NCI-H128 (cell line): ENCODE results near the gene FXN.
"Not testable (repeated sequence)": the region's sequence is repeated elsewhere in the genome, so short reads cannot be mapped to it uniquely, and the experiment has no call there.

ENCODE experiments used
- DNase-seq: peaks from one replicate; lab custom pipeline; 2025; ENCODE audit not compliant: unreplicated experiment; lab: John Stamatoyannopoulos, UW

FXN gene

DNA sequence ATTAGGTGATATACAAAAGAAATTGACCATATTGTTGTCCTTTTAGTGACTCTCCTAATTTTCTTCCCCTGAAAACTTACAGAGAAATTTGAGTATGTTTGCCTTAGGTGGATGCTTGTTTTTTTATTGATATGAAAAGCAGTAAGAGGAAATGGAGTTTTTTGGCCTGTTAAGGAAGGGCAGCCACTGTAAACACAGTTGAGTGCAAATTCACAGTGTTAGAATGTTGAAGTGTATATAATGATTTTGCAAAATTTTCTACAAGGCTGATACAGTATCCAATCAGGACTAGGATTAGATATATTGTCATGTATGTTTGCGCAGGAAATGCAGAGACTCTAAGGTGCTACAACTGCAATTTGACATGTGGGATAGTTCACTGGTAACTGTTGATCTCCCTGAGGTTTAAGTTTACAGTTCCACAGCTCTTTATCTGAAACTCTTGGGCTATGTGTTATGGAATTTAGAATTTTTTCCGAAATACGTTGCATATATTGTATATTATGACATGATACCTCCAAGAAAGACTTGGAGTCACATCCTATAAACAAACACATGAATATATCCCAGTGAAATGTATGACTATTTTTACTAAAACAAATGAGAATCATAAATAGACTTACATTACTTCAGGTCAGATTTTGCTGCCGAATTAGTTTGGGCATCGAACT is 62.5 kb downstream of the FXN start:
- DNase-seq, result no peak

DNA sequence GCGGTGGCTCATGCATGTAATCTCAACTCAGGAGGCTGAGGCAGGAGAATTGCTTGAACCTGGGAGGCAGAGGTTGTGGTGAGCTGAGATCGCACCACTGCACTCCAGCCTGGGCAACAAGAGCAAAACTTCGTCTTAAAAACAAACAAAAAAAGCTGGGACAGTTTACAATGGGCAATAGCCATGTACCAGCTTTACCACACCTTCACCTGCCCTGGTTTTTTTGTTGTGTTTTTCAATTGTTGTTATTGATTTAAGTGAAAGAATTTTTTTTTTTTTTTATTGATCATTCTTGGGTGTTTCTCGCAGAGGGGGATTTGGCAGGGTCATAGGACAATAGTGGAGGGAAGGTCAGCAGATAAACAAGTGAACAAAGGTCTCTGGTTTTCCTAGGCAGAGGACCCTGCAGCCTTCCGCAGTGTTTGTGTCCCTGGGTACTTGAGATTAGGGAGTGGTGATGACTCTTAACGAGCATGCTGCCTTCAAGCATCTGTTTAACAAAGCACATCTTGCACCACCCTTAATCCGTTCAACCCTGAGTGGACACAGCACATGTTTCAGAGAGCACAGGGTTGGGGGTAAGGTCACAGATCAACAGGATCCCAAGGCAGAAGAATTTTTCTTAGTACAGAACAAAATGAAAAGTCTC is 67.9 kb downstream of the FXN start:
- not testable (repeated sequence) for DNase-seq

GRCh38 chr9:69104830-69105527 is 69.4 kb downstream of the FXN start:
- no peak for DNase-seq

DNA sequence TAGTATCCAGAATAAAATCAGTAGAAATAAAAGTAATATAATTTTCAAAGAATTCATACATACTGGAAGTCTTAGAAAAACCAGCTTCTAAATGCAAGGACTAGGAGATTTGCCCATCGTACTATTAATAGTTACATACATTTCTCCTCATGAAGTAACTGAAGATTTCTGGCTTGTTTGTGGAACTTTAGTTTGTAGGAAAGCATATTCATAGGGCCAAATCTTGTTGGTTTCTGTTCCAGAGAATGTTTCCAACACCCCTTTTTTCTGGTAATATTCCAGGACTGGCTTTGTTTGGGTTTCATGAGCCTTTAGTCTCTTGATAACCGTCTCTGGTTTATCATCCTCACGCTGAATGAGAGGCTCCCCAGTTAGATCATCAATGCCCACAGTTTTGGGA is 72.2 kb downstream of the FXN start:
- no peak for DNase-seq

DNA sequence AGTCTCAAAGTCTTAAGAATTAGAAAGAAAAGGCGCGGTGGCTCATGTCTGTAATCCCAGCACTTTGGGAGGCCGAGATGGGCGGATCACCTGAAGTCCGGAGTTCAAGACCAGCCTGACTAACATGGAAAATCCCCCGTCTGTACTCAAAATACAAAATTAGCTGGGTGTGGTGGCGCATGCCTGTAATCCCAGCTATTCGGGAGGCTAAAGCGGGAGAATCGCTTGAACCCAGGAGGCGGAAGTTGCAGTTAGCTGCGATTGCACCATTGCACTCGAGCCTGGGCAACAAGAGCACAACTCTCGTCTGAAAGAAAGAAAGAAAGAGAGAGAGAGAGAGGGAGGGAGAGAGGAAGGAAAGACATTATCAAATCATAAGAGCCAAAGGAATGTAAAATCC is 73.2 kb downstream of the FXN start:
- not testable (repeated sequence) for DNase-seq

- no peak for DNase-seq
Observed at GRCh38 chr9:69109152-69109551, 73.6 kb downstream of the FXN start.

- not testable (repeated sequence) for DNase-seq
Observed at GRCh38 chr9:69112646-69113045, 77.1 kb downstream of the FXN start.

- DNase-seq, result no peak
Observed at GRCh38 chr9:69115621-69116020, 80.1 kb downstream of the FXN start.

- DNase-seq, result no peak
Observed at GRCh38 chr9:69118656-69119055, 83.1 kb downstream of the FXN start.

GRCh38 chr9:69120380-69121154 is 85.0 kb downstream of the FXN start:
- peak; percentile 47 for DNase-seq

DNA sequence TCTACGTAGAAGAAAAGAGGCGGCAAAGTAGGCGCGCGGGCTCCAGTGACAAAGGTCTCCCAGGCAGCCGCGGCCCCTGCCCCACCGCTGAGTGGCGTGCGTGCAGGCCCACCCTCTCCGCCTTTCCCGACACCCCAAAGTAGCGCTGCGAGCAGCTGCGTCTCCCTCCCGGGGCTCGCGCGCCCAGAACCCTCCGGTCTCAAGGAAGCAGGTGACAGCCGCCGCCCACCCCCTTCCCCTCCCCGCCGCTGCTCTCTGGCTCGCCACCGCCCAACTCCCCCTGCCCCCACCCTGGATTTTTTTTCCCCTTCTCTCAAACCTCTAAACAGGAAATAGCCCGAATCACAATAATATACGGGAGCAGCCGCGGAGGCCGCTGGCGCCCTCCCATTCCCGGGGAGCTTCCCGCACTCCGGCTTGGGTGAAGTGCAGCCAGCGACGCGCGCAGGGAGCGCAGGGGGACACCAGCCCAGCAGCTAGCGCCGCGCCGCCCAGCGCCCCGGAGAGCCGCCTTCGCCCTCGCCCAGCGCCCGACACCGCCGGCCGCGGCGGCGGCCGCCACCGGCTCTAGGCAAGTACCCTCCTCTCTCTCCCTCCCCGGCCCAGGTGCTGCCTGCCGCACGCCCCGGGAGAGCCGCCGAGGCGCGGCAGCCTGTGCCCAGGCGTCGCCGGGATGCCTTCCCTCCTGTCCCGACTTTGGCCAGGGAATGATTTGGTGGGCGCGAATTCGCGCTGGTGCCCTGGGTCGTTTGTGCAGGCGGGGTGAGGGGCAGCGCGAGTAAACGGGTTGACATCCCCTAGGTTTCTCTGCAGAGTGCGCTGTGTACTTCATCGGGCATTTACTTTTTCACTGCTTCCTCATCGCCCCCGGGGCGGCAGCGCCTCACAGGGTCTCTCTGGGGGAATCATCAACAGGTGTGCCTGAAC is 85.9 kb downstream of the FXN start:
- peak; percentile 54 for DNase-seq

GRCh38 chr9:69122082-69122548 is 86.6 kb downstream of the FXN start:
- DNase-seq, result peak; percentile 38

- peak; percentile 16 for DNase-seq
Observed at GRCh38 chr9:69122549-69123141, 87.1 kb downstream of the FXN start.

GRCh38 chr9:69130456-69131441 is 95.2 kb downstream of the FXN start:
- no peak for DNase-seq

GRCh38 chr9:69131682-69132081 is 96.1 kb downstream of the FXN start:
- DNase-seq, result no peak

- no peak for DNase-seq
Observed at GRCh38 chr9:69132361-69132760, 96.8 kb downstream of the FXN start.

- DNase-seq, result no peak
Observed at GRCh38 chr9:69134412-69134811, 98.9 kb downstream of the FXN start.

DNA sequence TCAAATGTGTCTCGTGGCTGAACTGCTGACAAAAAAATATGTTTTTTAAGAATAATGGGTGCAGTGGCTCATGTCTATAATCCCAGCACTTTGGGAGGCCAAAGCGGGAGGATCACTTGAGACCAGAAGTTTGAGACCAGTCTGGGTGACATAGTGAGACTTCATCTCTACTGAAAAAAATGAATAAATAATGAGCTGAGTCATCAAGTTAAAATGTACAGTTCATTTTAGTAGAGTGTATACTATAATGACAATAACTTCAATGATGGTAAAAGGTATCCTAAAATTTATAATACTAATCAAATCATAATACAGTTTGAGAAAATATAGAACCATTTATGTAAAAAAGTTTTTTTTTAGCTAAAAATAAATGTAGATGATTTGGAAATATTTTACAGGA is 100.6 kb downstream of the FXN start:
- DNase-seq, result no peak

DNA sequence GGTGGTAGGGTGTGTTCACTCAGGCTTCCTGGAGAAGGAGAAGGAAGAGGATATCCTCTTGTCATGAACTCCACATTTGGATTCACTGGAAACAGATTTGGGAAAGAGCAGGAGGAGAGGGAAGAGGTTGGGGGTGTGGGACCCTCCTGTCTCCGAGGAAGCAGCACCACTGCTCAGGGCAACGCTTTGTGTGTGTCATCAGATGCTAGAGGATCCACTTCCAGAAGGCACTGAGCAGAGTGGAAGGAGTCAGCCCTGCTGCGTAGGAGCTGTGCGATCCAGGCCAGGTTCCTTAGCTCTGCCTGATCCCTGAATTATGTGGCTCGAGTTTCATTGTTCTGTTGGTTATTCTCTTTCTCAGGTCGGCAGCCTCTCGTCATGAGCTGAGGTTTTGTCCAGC is 101.2 kb downstream of the FXN start:
- DNase-seq, result no peak
